ENCODE data around the gene CEP89. TPM values are rescaled to one million over a fixed set of nuclear protein-coding genes. Genes with fewer than 3 reads are reported as not detected.

CEP89 gene
- total RNA-seq, 2 experiments from 2014 or later: 15.6 to 21.0 TPM

GRCh38 chr19:32909257-32909656 lies 62.5 kb downstream of the CEP89 start:
- intact Hi-C loops (cut with micrococcal nuclease): no loop called here
- H3K4me1 Mint-ChIP-seq (ENCODE audit: low read depth): no peaks in the 10 kb centered on the region
- H3K4me3 Mint-ChIP-seq: no peak overlapping the region
- H3K9me3 Mint-ChIP-seq: peaks cover 9% of the 10 kb centered on the region
- CTCF ChIA-PET: no interaction called here
- H3K27me3 Mint-ChIP-seq: no peaks in the 10 kb centered on the region
- no peak for DNase-seq
- POLR2A ChIA-PET: no interaction called here
- H3K36me3 Mint-ChIP-seq: peaks cover 33% of the 10 kb centered on the region
- H3K27ac Mint-ChIP-seq: no peak overlapping the region

GRCh38 chr19:32908641-32909190 lies 63.0 kb downstream of the CEP89 start:
- ChIA-PET CTCF (interaction anchor here (0.6 kb wide), 1 partner anchor 301 kb away, joined by 3 read pairs; no protein-coding TSS in a partner anchor), POLR2A (no interaction called here)
- H3K9me3 Mint-ChIP-seq: peaks cover 9% of the 10 kb centered on the region
- no peaks in the 10 kb centered on the region for H3K27me3 Mint-ChIP-seq
- H3K4me1 Mint-ChIP-seq (ENCODE audit: low read depth): no peaks in the 10 kb centered on the region
- no peak overlapping the region for H3K27ac Mint-ChIP-seq
- intact Hi-C loops (cut with micrococcal nuclease): no loop called here
- no peak for DNase-seq
- H3K4me3 Mint-ChIP-seq: no peak overlapping the region
- H3K36me3 Mint-ChIP-seq: peaks cover 33% of the 10 kb centered on the region

GRCh38 chr19:32902448-32902847 lies 69.3 kb downstream of the CEP89 start:
- H3K36me3 Mint-ChIP-seq: peaks cover 24% of the 10 kb centered on the region

GRCh38 chr19:32901504-32902161 lies 70.1 kb downstream of the CEP89 start:
- CTCF ChIA-PET: interaction anchor here (0.6 to 1.5 kb wide), 2 partner anchors 10 to 74 kb away, joined by 3 read pairs; no protein-coding TSS in a partner anchor

More at GRCh38 chr19:32902448-32902847, 69.3 kb downstream of the CEP89 start:
- ChIA-PET CTCF (interaction anchor here (1.5 kb wide), 1 partner anchor 10 kb away, joined by 3 read pairs; no protein-coding TSS in a partner anchor), POLR2A (interaction anchor here (0.6 kb wide), 1 partner anchor 179 kb away, joined by 4 read pairs; no protein-coding TSS in a partner anchor)
- no peak overlapping the region for H3K4me3 Mint-ChIP-seq
- DNase-seq: no peak
- peaks cover 9% of the 10 kb centered on the region for H3K9me3 Mint-ChIP-seq
- H3K4me1 Mint-ChIP-seq (ENCODE audit: low read depth): no peaks in the 10 kb centered on the region
- no peaks in the 10 kb centered on the region for H3K27me3 Mint-ChIP-seq
- no peak overlapping the region for H3K27ac Mint-ChIP-seq
- intact Hi-C loops (cut with micrococcal nuclease): no loop called here

GRCh38 chr19:32896516-32897214 lies 75.1 kb downstream of the CEP89 start:
- CTCF ChIA-PET: no interaction called here
- Mint-ChIP-seq H3K9me3 (peaks cover 23% of the 10 kb centered on the region), H3K27ac (no peak overlapping the region), H3K36me3 (peaks cover 43% of the 10 kb centered on the region), H3K4me1 (ENCODE audit: low read depth) (peaks cover 10% of the 10 kb centered on the region), H3K27me3 (no peaks in the 10 kb centered on the region), H3K4me3 (no peak overlapping the region)
- no peak for DNase-seq
- POLR2A ChIA-PET: no interaction called here
- intact Hi-C loops (cut with micrococcal nuclease): no loop called here

More at GRCh38 chr19:32901504-32902161, 70.1 kb downstream of the CEP89 start:
- Mint-ChIP-seq H3K4me1 (ENCODE audit: low read depth) (peaks cover 3% of the 10 kb centered on the region), H3K4me3 (no peak overlapping the region), H3K36me3 (peaks cover 26% of the 10 kb centered on the region), H3K27ac (no peak overlapping the region), H3K27me3 (no peaks in the 10 kb centered on the region), H3K9me3 (peaks cover 9% of the 10 kb centered on the region)
- POLR2A ChIA-PET: interaction anchor here (0.6 kb wide), 1 partner anchor 180 kb away, joined by 4 read pairs; no protein-coding TSS in a partner anchor
- no peak for DNase-seq
- intact Hi-C loops (cut with micrococcal nuclease): no loop called here

GRCh38 chr19:32895384-32895783 lies 76.4 kb downstream of the CEP89 start:
- no peak overlapping the region for H3K27ac Mint-ChIP-seq
- H3K4me1 Mint-ChIP-seq (ENCODE audit: low read depth): peaks cover 10% of the 10 kb centered on the region
- H3K27me3 Mint-ChIP-seq: no peaks in the 10 kb centered on the region
- intact Hi-C loops (cut with micrococcal nuclease): no loop called here
- no peak overlapping the region for H3K4me3 Mint-ChIP-seq
- peaks cover 29% of the 10 kb centered on the region for H3K9me3 Mint-ChIP-seq
- no peak for DNase-seq
- ChIA-PET POLR2A (no interaction called here), CTCF (no interaction called here)
- H3K36me3 Mint-ChIP-seq: peaks cover 49% of the 10 kb centered on the region

GRCh38 chr19:32891609-32892008 lies 80.1 kb downstream of the CEP89 start:
- H3K36me3 Mint-ChIP-seq: peaks cover 35% of the 10 kb centered on the region

GRCh38 chr19:32890841-32891240 lies 80.9 kb downstream of the CEP89 start:
- Mint-ChIP-seq H3K36me3 (peaks cover 36% of the 10 kb centered on the region), H3K4me3 (no peak overlapping the region), H3K9me3 (peaks cover 32% of the 10 kb centered on the region), H3K4me1 (ENCODE audit: low read depth) (peaks cover 6% of the 10 kb centered on the region), H3K27me3 (no peaks in the 10 kb centered on the region), H3K27ac (no peak overlapping the region)
- DNase-seq: no peak
- intact Hi-C loops (cut with micrococcal nuclease): no loop called here
- POLR2A ChIA-PET: interaction anchor here (0.7 kb wide), 1 partner anchor 8 kb away, joined by 3 read pairs; no protein-coding TSS in a partner anchor
- CTCF ChIA-PET: no interaction called here

More at GRCh38 chr19:32891609-32892008, 80.1 kb downstream of the CEP89 start:
- no peak for DNase-seq
- no peaks in the 10 kb centered on the region for H3K27me3 Mint-ChIP-seq
- no peak overlapping the region for H3K27ac Mint-ChIP-seq
- no peak overlapping the region for H3K4me3 Mint-ChIP-seq
- peaks cover 6% of the 10 kb centered on the region for H3K4me1 Mint-ChIP-seq (ENCODE audit: low read depth)
- intact Hi-C loops (cut with micrococcal nuclease): no loop called here
- peaks cover 32% of the 10 kb centered on the region for H3K9me3 Mint-ChIP-seq
- ChIA-PET POLR2A (interaction anchor here (0.7 kb wide), 1 partner anchor 9 kb away, joined by 3 read pairs; no protein-coding TSS in a partner anchor), CTCF (no interaction called here)

GRCh38 chr19:32890326-32890725 lies 81.4 kb downstream of the CEP89 start:
- Mint-ChIP-seq H3K9me3 (peaks cover 32% of the 10 kb centered on the region), H3K36me3 (peaks cover 40% of the 10 kb centered on the region), H3K27ac (no peak overlapping the region), H3K4me1 (ENCODE audit: low read depth) (peaks cover 3% of the 10 kb centered on the region), H3K27me3 (no peaks in the 10 kb centered on the region), H3K4me3 (no peak overlapping the region)
- POLR2A ChIA-PET: no interaction called here
- DNase-seq: no peak
- CTCF ChIA-PET: no interaction called here
- intact Hi-C loops (cut with micrococcal nuclease): no loop called here

GRCh38 chr19:32889137-32889934 lies 82.4 kb downstream of the CEP89 start:
- Mint-ChIP-seq H3K27me3 (no peaks in the 10 kb centered on the region), H3K9me3 (peaks cover 31% of the 10 kb centered on the region), H3K27ac (no peak overlapping the region), H3K4me1 (ENCODE audit: low read depth) (no peaks in the 10 kb centered on the region), H3K4me3 (no peak overlapping the region), H3K36me3 (peaks cover 36% of the 10 kb centered on the region)
- DNase-seq: no peak
- intact Hi-C loops (cut with micrococcal nuclease): no loop called here
- POLR2A ChIA-PET: no interaction called here
- CTCF ChIA-PET: no interaction called here

GRCh38 chr19:32887572-32888215 lies 84.1 kb downstream of the CEP89 start:
- Mint-ChIP-seq H3K27me3 (no peaks in the 10 kb centered on the region), H3K36me3 (peaks cover 21% of the 10 kb centered on the region), H3K4me3 (no peak overlapping the region), H3K4me1 (ENCODE audit: low read depth) (no peaks in the 10 kb centered on the region), H3K27ac (no peak overlapping the region), H3K9me3 (peaks cover 16% of the 10 kb centered on the region)
- DNase-seq: no peak
- intact Hi-C loops (cut with micrococcal nuclease): no loop called here
- ChIA-PET CTCF (no interaction called here), POLR2A (no interaction called here)
